KG1 (cell line): Measurements from ENCODE around the gene SLC34A3.
A peak's percentile ranks its signal among the peaks of the same experiment; 100 is the strongest.

Experiments
- DNase-seq: peaks from one replicate; lab custom pipeline; 2025; lab: John Stamatoyannopoulos, UW

The SLC34A3 gene

DNA sequence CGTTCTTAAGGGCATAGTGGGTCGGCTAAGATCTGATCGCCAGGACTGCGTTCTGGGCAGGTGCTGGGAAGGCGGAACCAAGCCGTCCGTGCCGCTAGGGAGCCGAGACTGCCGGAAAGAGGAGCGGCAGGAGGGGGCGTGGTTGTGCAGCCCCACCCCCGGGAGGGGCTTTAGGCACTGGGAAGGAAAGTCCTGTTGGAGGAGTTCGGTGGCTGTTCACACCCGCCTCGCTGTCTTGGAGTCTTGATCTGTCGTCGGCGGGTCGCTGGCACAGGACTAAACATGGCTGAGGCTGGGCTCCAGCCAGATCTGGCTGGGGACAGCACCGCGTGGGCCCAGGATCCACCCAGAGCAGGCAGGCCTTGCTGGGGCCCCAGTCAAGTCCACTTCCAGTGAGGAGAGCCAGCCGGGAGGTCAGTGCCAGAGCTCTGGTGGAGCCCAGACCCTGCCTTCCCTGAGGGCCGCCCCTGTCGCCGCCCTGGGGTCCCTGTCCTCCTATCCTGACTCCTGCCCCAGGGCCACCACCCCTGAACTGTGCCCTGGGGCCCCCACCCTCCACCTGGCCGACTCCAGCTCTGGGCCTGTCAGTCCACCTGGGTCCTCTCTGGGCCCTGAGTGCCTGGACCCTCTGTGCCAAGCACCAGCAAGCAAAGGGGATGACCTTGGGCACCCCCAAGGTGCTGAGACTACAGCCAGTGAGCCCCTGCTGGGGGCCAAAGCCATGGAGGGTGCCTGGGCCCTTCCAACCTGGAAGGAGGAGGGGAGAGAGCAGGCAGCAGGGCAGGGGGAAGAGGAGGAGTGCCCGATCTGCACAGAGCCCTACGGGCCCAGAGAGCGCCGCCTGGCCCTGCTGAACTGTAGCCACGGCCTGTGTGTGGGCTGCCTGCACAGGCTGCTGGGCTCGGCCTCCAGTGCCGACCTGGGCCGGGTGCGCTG is 13.2 kb upstream of the SLC34A3 start:
- no peak for DNase-seq

DNA sequence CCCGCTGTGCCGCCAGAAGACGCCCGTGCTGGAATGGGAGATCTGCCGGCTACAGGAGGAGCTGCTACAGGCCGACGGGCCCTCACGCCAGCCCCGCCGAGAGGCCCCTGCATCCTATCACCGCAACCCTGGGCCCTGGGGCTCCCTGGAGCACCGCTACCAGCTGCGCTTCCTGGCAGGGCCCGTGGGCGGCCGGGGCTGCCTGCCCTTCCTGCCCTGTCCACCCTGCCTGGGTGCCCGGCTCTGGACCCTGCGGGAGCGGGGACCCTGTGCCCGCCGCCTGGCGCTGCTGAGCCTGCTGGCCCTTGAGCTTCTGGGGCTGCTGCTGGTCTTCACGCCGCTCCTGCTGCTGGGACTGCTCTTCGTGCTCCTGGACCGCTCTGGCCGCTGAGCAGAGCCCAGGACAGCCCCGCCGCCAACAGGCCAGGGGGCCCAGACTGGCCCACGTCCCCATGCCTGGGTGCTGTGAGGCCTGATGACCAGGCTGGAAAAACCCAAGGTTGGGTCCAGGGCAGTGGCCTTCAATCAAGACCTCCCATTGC is 12.4 kb upstream of the SLC34A3 start:
- DNase-seq, result no peak

DNA sequence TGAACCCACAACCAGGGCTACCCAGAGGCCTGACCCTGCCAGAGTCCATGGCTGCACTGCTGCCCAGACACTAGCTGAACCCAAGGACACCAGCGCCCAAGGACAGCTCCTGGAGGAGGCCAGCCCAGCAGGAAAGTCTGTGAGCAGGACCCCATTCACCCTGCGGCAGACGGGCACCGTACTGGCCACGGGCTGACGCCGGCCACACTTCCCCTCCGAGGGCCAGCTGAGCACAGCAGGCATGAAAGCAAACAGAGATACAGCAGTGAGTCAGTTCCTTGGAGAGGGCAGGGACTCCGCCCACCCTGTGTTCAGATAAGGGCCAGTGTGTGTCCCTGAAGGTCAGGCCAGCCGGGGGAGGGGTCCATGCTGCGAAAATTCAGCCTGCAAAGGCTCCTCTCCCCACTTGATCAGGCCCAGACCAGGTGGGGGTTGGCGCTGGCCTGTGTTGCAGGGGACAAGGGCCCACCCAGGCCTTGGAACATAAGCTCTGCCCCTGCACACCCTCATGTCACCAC is 11.9 kb upstream of the SLC34A3 start:
- DNase-seq, result no peak

DNA sequence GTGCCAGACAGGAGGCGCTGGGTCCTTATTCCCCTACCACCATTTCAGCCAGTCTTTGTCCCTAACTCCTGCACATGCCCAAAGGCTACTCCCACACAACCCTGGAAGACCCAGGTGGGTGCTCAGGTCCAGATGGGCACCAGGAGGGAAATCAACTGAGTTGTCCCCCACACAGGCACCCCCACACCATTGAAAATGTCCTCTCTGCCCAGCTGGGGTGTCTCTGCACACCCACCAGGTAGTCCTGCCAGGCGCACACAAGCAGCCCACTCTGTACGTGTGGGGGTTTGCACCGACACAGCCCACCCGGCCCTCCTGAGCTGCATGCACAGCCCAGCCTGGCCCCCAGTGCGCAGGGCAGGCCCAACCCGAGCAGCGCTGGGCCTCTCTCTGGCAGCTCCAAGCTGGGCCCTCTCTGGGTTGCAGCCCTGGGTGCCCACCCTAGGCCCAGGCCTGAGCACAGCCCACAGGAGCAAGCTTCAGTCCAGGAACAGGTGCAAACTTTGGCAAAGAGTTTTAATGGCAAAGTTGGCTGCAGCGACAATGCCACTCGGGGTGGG is 10.9 kb upstream of the SLC34A3 start:
- DNase-seq, result no peak

DNA sequence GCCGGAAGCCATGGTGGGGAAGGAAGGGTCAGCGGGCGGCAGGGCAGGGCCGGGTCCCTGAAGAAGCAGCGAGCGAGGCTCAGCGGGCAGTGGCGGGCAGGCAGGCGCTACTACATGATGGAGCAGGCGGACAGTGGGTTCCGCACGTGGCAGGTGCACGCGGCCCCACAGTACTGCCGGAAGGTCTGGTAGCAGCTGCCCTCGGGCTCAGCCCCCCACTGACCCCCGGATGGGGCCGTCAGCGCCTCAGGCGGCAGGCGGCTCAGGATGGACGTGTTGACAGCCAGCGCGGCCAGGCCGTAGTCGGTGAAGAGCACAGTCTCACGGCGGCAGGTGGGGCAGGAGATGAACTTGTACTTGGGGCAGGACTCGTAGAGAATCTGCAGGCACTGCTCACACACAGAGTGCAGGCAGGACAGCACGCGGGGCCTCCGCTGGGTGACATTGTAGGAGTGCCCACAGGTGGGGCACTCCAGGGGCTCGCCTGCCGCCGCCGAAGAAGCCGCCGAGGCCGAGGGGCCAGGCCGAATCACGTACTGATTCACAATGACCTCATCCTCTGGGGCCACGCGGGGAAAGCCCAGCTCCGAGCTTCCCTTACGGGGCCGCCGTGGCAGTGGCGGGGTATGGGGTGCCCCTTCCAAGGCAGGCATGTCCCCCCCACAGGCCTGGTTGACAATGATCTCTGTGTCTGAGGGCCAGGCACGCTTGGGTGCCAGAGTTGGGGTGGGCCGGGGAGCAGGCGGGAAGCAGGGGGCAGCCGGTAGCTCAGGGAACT is 10.2 kb upstream of the SLC34A3 start:
- DNase-seq, result no peak

DNA sequence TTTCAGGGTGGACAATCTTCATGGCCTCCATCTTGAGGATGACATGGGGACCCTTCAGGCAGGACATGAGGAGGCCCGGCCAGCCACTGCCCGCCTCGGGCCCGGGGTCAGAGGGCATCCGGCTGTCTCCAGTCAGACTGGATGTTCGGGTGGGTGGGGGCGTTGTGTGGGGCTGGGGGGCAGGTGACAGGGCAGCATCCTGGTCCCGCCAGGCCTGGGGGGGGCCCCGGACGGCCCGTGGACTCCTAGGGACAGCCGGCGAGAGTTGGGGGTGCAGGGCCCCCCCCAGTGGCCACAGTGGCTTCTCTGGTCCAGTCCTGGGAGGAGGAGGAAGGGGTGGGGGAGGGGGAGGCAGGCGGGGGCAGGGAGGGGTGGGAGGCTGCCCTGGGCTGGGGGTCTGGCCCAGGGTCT is 9.6 kb upstream of the SLC34A3 start:
- DNase-seq, result no peak

DNA sequence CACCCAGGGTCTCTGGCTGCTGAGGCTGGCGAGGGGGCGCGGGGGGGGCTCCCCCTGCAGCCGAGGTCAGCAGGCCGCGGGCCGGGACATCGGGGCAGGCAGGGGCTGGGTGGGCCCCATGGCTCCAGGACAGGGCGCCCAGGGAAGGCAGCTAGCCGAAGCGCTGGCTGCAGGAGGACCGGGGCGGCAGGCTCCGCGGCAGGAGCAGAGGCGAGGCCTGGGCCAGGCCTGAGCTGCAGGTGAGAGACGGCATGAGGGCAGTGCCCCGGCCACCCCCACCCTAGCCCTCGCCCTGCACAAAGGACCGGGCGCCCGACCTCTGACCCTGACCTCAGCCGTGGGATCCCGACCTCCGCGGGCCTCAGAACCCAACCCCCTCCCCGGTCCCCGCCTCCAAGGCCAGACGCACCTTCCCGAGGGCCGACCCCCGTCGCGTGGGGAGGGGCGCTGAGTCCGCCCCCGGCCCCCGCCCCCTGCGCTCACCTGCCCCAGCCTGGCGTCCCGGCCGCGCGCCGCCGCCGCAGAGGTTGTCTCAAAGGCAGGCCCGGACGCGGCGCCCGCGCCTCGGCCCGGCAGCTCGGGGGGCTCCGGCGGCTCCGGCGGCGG is 9.1 kb upstream of the SLC34A3 start:
- DNase-seq, result no peak

DNA sequence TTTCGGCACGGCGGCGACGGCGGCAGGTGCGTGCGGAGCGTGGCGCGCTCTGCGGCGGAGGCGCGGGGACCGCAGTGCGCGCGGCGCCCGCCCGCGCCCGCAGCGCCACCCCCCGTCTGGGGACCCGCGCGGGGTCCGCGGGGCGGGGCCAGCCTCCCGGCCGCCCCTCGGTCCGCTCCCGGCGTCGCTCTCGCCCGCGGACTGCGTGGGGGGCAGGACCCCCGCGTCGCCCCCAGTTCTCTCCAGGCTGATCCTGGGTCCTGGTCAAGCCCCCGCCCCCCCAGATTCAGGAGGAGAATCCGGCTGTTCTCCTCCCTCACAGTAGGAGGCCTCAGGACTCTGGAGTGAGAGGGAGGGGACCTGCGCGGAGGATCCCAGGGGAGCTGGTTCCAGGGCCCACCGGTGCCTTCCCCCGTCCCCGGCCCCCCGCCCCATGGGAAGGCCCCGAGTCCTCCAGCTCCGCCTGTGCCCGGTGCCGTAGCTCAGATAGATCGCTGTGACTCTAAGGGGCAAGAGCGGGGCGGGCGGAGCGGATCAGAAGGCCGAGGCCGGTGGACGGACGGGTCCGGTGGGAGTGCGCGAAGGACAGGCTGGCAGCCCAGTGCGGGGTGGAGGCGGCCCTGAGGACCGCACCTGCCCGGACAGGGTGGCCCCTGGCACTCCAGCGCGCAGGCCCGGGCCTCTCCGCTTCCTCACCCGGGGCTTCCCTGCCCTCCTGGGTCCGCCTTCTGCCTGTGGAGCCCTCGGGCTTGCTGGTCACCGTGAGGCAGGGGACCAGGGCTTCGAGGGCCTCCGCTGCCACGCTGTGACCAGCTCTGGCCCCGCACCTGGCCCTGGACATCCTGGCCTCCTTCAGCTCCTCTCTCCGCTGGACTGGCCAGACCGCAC is 8.3 kb upstream of the SLC34A3 start, which contains the start of gene RNF208:
RNF208 (minus strand) TSS at position 51 of the 888 bp plus-strand sequence. CDS start 1,028 bp downstream, outside the sequence.
- DNase-seq, result no peak

DNA sequence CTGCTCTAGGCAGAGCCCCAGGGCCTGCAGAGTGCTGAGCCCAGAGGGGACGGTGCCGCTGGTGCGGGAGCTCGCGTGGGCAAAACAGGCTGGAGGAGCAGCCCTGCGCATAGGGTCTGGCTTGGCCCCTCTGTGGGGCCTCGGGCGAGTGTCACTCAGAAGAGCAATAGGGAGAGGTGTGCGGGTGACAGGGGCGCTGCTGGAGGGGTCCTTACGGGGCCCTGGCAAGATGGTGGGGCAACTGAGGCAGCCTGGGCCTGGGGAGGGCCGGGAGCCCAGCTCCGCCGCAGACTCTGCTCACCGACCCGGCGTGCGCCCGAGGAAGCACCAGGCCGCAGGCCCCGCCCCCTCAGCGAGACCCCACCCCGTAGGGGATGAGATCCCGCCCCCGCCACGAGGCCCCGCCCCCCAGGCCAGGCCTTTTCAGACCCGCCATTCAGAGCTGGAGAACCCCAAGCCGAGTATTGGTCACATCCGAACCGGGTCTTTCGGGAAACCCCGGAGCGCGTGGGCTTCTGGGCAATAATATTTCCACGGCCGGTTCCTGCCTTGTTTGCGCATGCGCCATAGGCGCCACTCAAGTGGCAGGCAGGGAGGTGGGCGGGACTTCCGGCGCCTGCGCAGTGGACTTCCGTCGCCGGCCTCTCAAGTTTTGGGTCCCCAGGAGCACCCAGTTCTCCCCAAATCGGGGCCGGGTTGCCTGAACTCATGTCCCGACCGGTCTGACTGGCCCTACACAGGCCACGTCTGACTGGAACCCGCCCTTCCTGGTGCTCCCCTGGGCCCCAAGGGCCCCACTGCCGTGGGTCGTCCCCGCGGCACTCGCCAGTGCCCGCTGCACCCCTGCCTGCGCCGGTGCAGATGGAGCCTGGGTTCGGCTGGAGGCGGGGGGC is 7.4 kb upstream of the SLC34A3 start:
- peak; percentile 96 for DNase-seq

DNA sequence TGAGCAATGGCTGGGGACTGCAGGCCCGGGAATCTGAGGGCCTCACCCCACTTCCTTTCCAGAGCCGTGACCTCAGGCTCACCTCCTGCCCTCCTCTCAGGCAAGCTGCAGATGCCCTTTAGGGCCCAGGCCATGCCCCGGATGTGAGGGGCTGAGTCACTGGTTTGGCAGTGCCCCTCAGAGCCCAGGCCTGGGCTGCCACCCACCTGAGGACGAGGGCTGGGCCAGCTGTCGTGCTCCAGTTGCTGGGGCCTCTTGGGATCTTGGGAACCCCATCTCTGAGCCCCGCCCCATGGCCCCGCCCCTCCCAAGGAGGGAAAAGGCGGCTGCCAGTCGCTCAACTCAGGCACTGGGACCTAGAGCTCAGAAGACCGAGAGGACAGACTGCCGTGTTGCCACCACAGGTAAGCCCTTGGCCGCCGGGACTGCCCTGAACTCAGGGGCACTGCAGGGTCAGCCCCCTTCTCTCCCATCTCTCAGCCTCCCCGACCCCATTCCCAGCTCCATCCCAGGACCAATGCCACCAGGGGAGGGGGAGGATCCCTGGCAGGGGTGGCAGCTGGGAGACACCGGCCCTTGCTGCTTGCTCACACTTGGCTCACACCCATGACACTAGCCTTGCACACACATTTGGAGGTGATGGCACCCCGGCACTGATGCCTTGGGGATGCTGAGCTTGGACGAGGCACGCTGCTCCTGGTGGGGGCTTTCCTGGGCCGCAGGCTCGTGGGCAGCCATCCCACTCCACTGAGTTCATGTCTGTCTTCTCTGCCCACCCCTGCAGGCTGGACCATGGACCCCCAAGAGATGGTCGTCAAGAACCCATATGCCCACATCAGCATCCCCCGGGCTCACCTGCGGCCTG is 5.6 kb upstream of the SLC34A3 start, which contains the start of gene CYSRT1:
CYSRT1 (plus strand) TSS at position 345 of the 865 bp plus-strand sequence; CDS start at position 793, 448 bp downstream.
- peak; percentile 13 for DNase-seq

DNA sequence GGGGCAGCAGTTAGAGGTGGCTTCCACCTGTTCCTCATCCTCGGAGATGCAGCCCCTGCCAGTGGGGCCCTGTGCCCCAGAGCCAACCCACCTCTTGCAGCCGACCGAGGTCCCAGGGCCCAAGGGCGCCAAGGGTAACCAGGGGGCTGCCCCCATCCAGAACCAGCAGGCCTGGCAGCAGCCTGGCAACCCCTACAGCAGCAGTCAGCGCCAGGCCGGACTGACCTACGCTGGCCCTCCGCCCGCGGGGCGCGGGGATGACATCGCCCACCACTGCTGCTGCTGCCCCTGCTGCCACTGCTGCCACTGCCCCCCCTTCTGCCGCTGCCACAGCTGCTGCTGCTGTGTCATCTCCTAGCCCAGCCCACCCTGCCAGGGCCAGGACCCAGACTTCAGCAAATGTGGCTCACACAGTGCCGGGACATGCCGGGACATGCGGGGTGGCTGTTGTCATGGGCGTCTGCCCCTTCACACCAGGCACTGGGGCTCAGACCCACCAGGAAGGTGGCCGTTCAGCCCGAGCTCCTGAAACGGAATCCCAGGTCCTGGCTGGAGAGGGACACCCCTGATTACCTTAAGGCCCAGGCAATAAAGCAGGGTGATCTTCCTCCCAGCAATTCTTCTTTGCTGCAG is 4.9 kb upstream of the SLC34A3 start:
- no peak for DNase-seq

DNA sequence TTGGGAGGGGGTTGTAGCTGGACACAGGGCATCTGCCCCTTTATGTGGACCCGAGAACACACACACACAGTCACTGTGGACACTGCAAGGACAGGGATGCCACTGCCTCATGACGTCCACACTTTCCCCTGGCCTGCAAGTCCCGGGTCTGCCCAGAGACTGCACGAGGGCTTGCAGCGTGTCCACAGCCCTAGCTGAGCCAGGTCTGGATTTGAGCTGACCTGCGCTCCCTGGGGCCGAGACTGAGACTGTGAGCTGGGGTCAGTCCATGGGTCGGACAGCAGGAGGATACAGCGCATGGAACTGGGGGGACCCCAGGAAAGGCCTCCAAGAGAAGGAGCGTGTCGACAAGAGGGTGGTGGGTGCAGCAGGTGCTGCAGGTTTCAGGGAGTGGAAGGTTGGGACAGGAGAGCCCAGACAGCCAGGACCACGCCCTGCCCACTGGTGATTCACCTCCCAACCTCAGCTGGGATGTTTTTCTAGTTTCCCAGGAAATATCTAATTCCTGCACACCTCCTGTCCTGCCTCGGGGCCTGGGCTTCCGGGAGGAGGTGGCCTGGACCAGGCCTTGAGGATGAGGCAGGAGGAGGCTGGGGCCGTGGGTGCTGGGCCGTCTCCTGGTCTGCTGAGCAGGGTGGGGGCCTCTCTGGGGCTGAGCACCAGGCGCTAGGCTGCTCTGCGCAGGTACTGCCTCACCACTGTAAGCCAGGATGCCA is 4.2 kb upstream of the SLC34A3 start:
- DNase-seq, result no peak

DNA sequence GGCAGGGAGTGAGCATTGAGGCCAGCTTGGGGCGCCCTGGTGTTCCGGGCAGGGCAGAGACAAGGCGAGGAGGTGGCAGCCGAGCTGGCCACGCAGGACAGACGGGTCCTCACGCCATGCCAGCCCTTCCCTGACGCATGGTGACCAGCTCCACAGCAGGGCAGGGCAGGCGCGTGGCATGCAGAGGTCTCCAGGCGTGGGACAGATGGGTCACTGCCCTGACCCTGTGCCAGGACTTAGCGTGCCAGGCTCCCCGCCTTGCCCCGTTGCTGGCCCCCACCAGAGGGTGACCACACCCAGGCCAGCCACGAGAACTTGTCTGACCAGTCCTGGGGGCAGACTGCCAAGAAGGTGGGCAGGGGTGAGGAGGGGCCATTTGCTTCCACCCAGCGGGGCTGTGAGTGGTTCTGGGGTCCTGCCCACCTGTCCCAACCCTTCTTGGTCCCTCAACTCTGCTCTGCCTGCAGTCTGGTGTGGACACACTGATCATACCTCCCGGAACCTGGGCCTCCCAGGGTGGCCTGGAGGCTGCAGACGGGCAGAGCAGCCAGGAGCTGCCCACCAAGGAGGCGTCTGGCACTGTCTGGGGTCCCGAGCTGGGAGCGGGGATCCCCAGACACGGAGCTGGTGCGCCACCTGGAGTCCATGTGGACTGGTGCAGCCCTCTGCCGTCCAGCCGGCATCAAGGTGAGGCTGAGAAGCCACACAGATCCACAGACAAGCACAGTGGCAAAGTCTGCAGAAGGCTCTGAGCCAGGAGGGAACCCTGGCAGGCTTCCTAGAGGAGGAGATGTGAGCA is 3.4 kb upstream of the SLC34A3 start, which contains the start of gene RNF224:
RNF224 (plus strand) TSS at position 449 of the 799 bp plus-strand sequence. CDS start 834 bp downstream, outside the sequence.
- DNase-seq, result peak; percentile 76

DNA sequence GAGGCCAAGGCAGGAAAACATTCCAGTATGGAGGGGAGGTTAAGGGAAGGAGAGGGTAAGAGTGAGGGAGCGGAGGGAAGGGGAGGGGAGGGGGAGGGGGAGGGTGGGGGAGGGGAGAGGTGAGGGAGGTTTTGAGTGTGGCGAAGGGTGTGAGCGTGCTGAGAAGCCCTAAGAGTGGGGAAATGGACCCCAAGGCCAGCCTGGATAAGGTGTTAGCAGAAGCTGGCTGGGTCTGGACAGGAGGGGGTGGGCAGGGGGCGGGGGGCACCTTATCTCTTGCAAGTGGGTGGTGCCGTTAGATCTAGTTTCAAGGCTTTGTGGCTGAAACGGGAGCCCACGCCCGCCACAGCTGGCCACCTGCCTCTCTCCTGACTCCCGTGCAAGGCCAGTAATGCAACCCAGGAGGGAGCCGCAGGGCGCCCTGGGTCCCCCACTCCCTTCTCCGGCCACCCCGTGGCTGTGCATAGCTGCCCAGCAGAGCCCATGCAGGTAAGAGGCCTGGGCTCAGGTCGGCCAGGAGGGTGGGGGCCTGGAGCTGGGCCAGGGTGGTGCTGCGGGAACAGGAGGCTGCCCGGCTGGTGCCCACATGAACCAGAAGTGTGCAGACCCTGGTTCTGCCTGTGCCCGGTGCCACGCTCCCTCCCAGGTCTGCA is 2.7 kb upstream of the SLC34A3 start:
- no peak for DNase-seq

DNA sequence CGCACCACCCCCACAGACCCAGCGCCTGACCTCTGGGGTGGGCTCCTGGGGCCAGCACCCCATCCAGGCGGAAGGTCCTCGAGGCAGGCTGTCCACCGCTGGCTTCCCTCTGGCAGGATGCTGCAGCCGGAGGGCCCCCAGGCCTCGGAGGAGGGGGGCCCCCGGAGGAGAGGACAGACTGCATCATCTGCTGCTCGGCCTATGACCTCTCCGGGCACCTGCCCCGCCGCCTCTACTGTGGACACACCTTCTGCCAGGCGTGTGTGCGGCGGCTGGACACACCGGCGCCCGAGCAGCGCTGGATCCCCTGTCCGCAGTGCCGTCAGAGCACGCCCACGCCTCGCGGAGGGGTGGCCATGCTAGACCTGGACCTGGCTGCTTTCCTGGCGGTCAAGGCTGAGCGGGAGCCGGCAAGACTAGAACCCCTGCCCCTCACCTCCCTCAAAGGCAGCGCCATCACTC is 2.2 kb upstream of the SLC34A3 start:
- DNase-seq, result no peak
